Endothelial cell of umbilical vein (primary cell): ENCODE results near the gene ZDBF2. TPM values are rescaled to one million over a fixed set of nuclear protein-coding genes. Genes with fewer than 3 reads are reported as not detected.

Experiments
- BruUV-seq: library from RNA; stranded (reverse); fragments of 400-500 nt; replicated peaks from 2 replicates; lab custom pipeline; 2021; lab: Mats Ljungman, UMichigan
- CTCF ChIA-PET: fragments of 300-600, 350-600 bp; sonication (Branson Sonifier 250); formaldehyde crosslinking; loops from one replicate; lab custom pipeline; 2021; ENCODE audit warnings: antibody characterized with exemption, inconsistent platforms; lab: Charles Lee
- POLR2A ChIA-PET: fragments of 300-600, 350-600 bp; sonication (Branson Sonifier 250); formaldehyde crosslinking; loops from one replicate; lab custom pipeline; 2021; ENCODE audit warnings: antibody characterized with exemption, inconsistent platforms; lab: Charles Lee
- DNase-seq: peaks from one replicate; pipeline ENCODE4 v3.0.0-alpha.2; 2011; ENCODE audit warnings: low read depth, low spot score
- FAIRE-seq: peaks from 2 replicates; lab custom pipeline; 2011; peaks lifted over from hg19 to GRCh38; lab: Jason Lieb, UNC
- H2AFZ ChIP-seq: 2 replicates; pipeline ENCODE4 v1.6.0; 2012; ENCODE audit warnings: low read depth, low read length, control low read depth, inconsistent platforms
- H3K27ac ChIP-seq: 2 replicates; pipeline ENCODE4 v1.5.1; 2011; ENCODE audit warnings: low read depth, mild to moderate bottlenecking, control low read depth, low read length, moderate library complexity; ENCODE audit not compliant: insufficient read depth
- H3K27me3 ChIP-seq, 2 experiments: 2 replicates each; pipeline versions ENCODE4 v1.6.0 to v1.6.1; 2011; ENCODE audit warnings: low read length in 2 of 2, mixed read lengths in 1 of 2; ENCODE audit not compliant: control insufficient read depth in 2 of 2, insufficient read depth in 2 of 2
- H3K36me3 ChIP-seq, 2 experiments: 2 replicates in 1 of 2; 3 replicates in 1 of 2; pipeline ENCODE4 v1.5.1; 2011; ENCODE audit warnings: low read length in 2 of 2, mild to moderate bottlenecking in 1 of 2, moderate library complexity in 1 of 2; ENCODE audit not compliant: control insufficient read depth in 2 of 2, insufficient read depth in 2 of 2; ENCODE audit errors: extremely low read depth in 1 of 2
- H3K4me1 ChIP-seq: 3 replicates; pipeline ENCODE4 v1.5.1; 2011; ENCODE audit warnings: mild to moderate bottlenecking, low read length; ENCODE audit not compliant: control insufficient read depth, insufficient read depth; ENCODE audit errors: extremely low read depth
- H3K4me2 ChIP-seq: 2 replicates; pipeline ENCODE4 v1.6.1; 2011; ENCODE audit warnings: low read length, control low read depth, mixed read lengths; ENCODE audit not compliant: insufficient read depth
- H3K4me3 ChIP-seq, 3 experiments: fragments of 200-600 bp in 1 of 3; sonication (generic), shearing (Covaris generic) in 1 of 3; replicated peaks in 1 of 3; 2 replicates each; pipeline ENCODE4 v1.5.1; 2011 to 2016; ENCODE audit warnings: control low read depth in 3 of 3, low read length in 3 of 3, mild to moderate bottlenecking in 2 of 3, inconsistent platforms in 1 of 3, low read depth in 1 of 3, moderate library complexity in 1 of 3; ENCODE audit not compliant: insufficient read depth in 1 of 3
- H3K79me2 ChIP-seq: 2 replicates; pipeline ENCODE4 v1.6.0; 2012; ENCODE audit warnings: low read length, inconsistent platforms; ENCODE audit not compliant: control insufficient read depth, insufficient read depth
- H3K9ac ChIP-seq: replicated peaks from 2 replicates; pipeline ENCODE3; 2011; ENCODE audit warnings: low read length, control low read depth; ENCODE audit not compliant: insufficient read depth; ENCODE audit errors: extremely low read depth
- H3K9me1 ChIP-seq: replicated peaks from 3 replicates; pipeline ENCODE4 v1.6.0; 2011; ENCODE audit warnings: mild to moderate bottlenecking, low read length; ENCODE audit not compliant: control insufficient read depth, insufficient read depth; ENCODE audit errors: extremely low read depth
- H3K9me3 ChIP-seq: replicated peaks from 2 replicates; pipeline ENCODE4 v1.5.1; 2012; ENCODE audit warnings: low read length, inconsistent platforms; ENCODE audit not compliant: control insufficient read depth, insufficient read depth
- H4K20me1 ChIP-seq: replicated peaks from 2 replicates; pipeline ENCODE3; 2011; ENCODE audit warnings: mild to moderate bottlenecking, low read length; ENCODE audit not compliant: control insufficient read depth, insufficient read depth; ENCODE audit errors: extremely low read depth
- CTCF ChIP-seq, 2 donors: IDR thresholded peaks; 1 replicate in 1 of 2; 2 replicates in 1 of 2; pipeline ENCODE4 v1.5.1; 2011; ENCODE audit warnings: low read length in 2 of 2, mild to moderate bottlenecking in 2 of 2, moderate library complexity in 2 of 2, control low read depth in 1 of 2, inconsistent platforms in 1 of 2, low read depth in 1 of 2; ENCODE audit not compliant: insufficient read depth in 1 of 2; ENCODE audit errors: extremely low read depth in 1 of 2
- FOS ChIP-seq: IDR thresholded peaks from 2 replicates; pipeline ENCODE4 v1.6.1; 2011; ENCODE audit warnings: mild to moderate bottlenecking, low read length, moderate library complexity, borderline replicate concordance; ENCODE audit not compliant: insufficient read depth
- JUN ChIP-seq: IDR thresholded peaks from 2 replicates; pipeline ENCODE4 v1.6.1; 2011; ENCODE audit warnings: borderline replicate concordance, low read depth; ENCODE audit not compliant: insufficient read length, insufficient read depth
- MAX ChIP-seq: IDR thresholded peaks from 2 replicates; pipeline ENCODE4 v1.6.1; 2011; ENCODE audit not compliant: insufficient read depth, insufficient read length
- MYC ChIP-seq: IDR thresholded peaks from one replicate; pipeline ENCODE4 v1.6.1; 2011; ENCODE audit warnings: mild to moderate bottlenecking, low read depth, low read length
- POLR2A ChIP-seq: IDR thresholded peaks from 2 replicates; pipeline ENCODE4 v1.6.1; 2012; ENCODE audit warnings: low read depth, mild to moderate bottlenecking, control low read depth, low read length
- POLR2AphosphoS5 ChIP-seq: IDR thresholded peaks from 2 replicates; pipeline ENCODE4 v1.6.1; 2012; ENCODE audit warnings: low read depth, mild to moderate bottlenecking, control low read depth, low read length, moderate library complexity; ENCODE audit not compliant: insufficient read depth
- dilution Hi-C: fragments of 300-500 bp; cut with MboI; formaldehyde crosslinking; loops from one replicate; pipeline ENCODE4 v1.15.0; 2019; ENCODE audit warnings: low sequenced_read_pairs; ENCODE audit not compliant: extremely low pct_ligation_motif_present
- intact Hi-C: fragments of 100-400 bp; cut with micrococcal nuclease; formaldehyde crosslinking; loops from one replicate; pipeline ENCODE4 v1.10.0; 2022
- polyA plus RNA-seq, 4 experiments: library from polyadenylated mRNA; depleted of rRNA in 3 of 4; stranded (reverse) in 3 of 4; unstranded in 1 of 4; fragments of >200 nt; gene quantifications; 2 replicates each; pipeline versions ENCODE4 v1.2.1 to v1.2.3, GENCODE V29; 2011 to 2012; ENCODE audit warnings: missing spikeins in 1 of 4
- total RNA-seq: library from RNA; stranded (reverse); gene quantifications from 2 replicates; pipeline ENCODE4 v1.2.3, GENCODE V29; 2021

The ZDBF2 gene
- total and polyA plus RNA-seq, 2 donors (not counting 3 experiments of a cell fraction or from before 2014, with no cell fraction given), result 1.3 to 9.6 TPM

GRCh38 chr2:206250041-206250897 is 24.2 kb upstream of the ZDBF2 start:
- Histone ChIP-seq H3K4me3 (peak overlapping the region; percentile 0 to 60 (median 23)), H3K79me2 (no peaks in the 10 kb centered on the region), H3K9me1 (no peaks in the 10 kb centered on the region), H3K9me3 (no peaks in the 10 kb centered on the region), H3K9ac (no peak overlapping the region), H3K4me2 (peak overlapping the region; percentile 90), H2AFZ (peak overlapping the region; percentile 82), H3K27me3 (peaks cover 27 to 44% of the 10 kb centered on the region in 2 experiments), H3K27ac (no peak overlapping the region), H3K4me1 (no peaks in the 10 kb centered on the region), H3K36me3 (no peaks in the 10 kb centered on the region), H4K20me1 (no peaks in the 10 kb centered on the region)
- intact Hi-C loops (no loop called here), dilution Hi-C loops (no loop called here)
- TF ChIP-seq POLR2AphosphoS5, result no peak
- TF ChIP-seq POLR2A, result no peak
- TF ChIP-seq MAX, result no peak
- peak; percentile 5 to 24 for TF ChIP-seq CTCF (IDR thresholded peaks at IDR 0.05; ENCODE audit: extremely low read depth in 1 of 2, insufficient read depth in 1 of 2, low read depth in 1 of 2, low read length in 2 of 2)
- no peak for TF ChIP-seq MYC
- no peak for TF ChIP-seq FOS
- no peak for TF ChIP-seq JUN
- CTCF ChIA-PET, result interaction anchor here (0.7 to 1.1 kb wide), 3 partner anchors 13 to 334 kb away, joined by 3 to 4 read pairs (median 3); no protein-coding TSS in a partner anchor
- FAIRE-seq, result peak; percentile 40
- POLR2A ChIA-PET, result no interaction called here
- BruUV-seq, result no TSS peak
- peak; percentile 33 for DNase-seq
